ENCODE results near the gene ADGRL2. TPM values are rescaled to one million over a fixed set of nuclear protein-coding genes. Genes with fewer than 3 reads are reported as not detected.

Gene ADGRL2
- total RNA-seq, 1 donor from 2014 or later = 270 TPM

- H3K27me3 Mint-ChIP-seq (ENCODE audit: insufficient read depth, low read depth) = no peaks in the 10 kb centered on the region
- H3K27ac Mint-ChIP-seq = no peak overlapping the region
- H3K4me1 Mint-ChIP-seq = peaks cover 5% of the 10 kb centered on the region
- peaks cover 20% of the 10 kb centered on the region for H3K36me3 ChIP-seq
- H3K4me1 ChIP-seq = peaks cover 32% of the 10 kb centered on the region
- H3K27me3 ChIP-seq = no peaks in the 10 kb centered on the region
- peak overlapping the region; percentile 59 for H3K27ac ChIP-seq
- H4K20me1 ChIP-seq (ENCODE audit: low read depth) = peaks cover 93% of the 10 kb centered on the region
- H3K9me3 Mint-ChIP-seq = peaks cover 2% of the 10 kb centered on the region
- no peaks in the 10 kb centered on the region for H3K9me3 ChIP-seq (ENCODE audit: low read depth)
- no peak overlapping the region for H3K4me2 ChIP-seq
- no peak overlapping the region for H2AFZ ChIP-seq (replicated peaks)
- DNase-seq (ENCODE audit: low spot score) = no peak
- no peak overlapping the region for H3K4me3 Mint-ChIP-seq
- peaks cover 33% of the 10 kb centered on the region for H3F3A ChIP-seq (ENCODE audit: low read depth)
- H3K36me3 Mint-ChIP-seq = peaks cover 25% of the 10 kb centered on the region
- H3K9ac ChIP-seq = no peak overlapping the region
- no peak overlapping the region for H3K4me3 ChIP-seq
- peaks cover 100% of the 10 kb centered on the region for H3K79me2 ChIP-seq (ENCODE audit: low read depth)
- TF ChIP-seq EZH2phosphoT487 (IDR thresholded peaks at IDR 0.05) (no peak), CTCF (IDR thresholded peaks at IDR 0.05) (no peak)
Observed at GRCh38 chr1:81937791-81938450, 137.2 kb downstream of the ADGRL2 start.

- Histone ChIP-seq H3F3A (ENCODE audit: low read depth) (peaks cover 14% of the 10 kb centered on the region), H3K4me1 (peaks cover 43% of the 10 kb centered on the region), H2AFZ (replicated peaks) (no peak overlapping the region), H3K4me2 (peak overlapping the region; percentile 53), H3K9me3 (ENCODE audit: low read depth) (no peaks in the 10 kb centered on the region), H3K9ac (no peak overlapping the region), H3K27ac (peak overlapping the region; percentile 65), H4K20me1 (ENCODE audit: low read depth) (peaks cover 80% of the 10 kb centered on the region), H3K36me3 (peaks cover 41% of the 10 kb centered on the region), H3K27me3 (no peaks in the 10 kb centered on the region), H3K4me3 (no peak overlapping the region), H3K79me2 (ENCODE audit: low read depth) (peaks cover 100% of the 10 kb centered on the region)
- no peaks in the 10 kb centered on the region for H3K27me3 Mint-ChIP-seq (ENCODE audit: insufficient read depth, low read depth)
- H3K4me3 Mint-ChIP-seq = no peak overlapping the region
- H3K9me3 Mint-ChIP-seq = no peaks in the 10 kb centered on the region
- TF ChIP-seq CTCF (IDR thresholded peaks at IDR 0.05) = no peak
- no peak for TF ChIP-seq EZH2 (IDR thresholded peaks at IDR 0.05)
- TF ChIP-seq EZH2phosphoT487 (IDR thresholded peaks at IDR 0.05) = no peak
- peaks cover 45% of the 10 kb centered on the region for H3K36me3 Mint-ChIP-seq
- H3K4me1 Mint-ChIP-seq = peaks cover 28% of the 10 kb centered on the region
- no peak for DNase-seq (ENCODE audit: low spot score)
- H3K27ac Mint-ChIP-seq = no peak overlapping the region
Observed at GRCh38 chr1:81948495-81948894, 147.8 kb downstream of the ADGRL2 start.

DNA sequence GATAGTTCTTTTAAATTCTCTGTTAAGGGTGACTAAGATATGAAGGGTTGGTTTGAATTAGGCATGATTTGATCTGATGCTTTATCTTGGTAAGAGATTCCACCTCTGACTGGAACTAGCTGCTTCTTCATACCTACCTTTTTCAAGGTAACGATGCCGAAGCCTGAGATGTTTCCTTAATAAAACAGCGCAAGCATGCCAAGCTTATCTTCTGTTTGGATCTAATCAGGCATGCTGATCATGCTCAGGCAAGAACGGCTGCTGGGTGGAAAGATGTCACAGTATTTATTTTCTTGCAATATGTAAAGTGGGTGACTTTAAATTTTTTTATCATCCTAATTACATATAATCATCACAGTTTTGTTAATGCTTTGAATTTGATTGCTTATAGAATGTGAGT lies 148.7 kb downstream of the ADGRL2 start:
- Mint-ChIP-seq H3K4me3 (no peak overlapping the region), H3K27ac (no peak overlapping the region), H3K36me3 (peaks cover 44% of the 10 kb centered on the region), H3K27me3 (ENCODE audit: insufficient read depth, low read depth) (no peaks in the 10 kb centered on the region), H3K4me1 (peaks cover 28% of the 10 kb centered on the region), H3K9me3 (no peaks in the 10 kb centered on the region)
- peaks cover 44% of the 10 kb centered on the region for H3K36me3 ChIP-seq
- peak overlapping the region; percentile 53 for H3K4me2 ChIP-seq
- no peaks in the 10 kb centered on the region for H3K9me3 ChIP-seq (ENCODE audit: low read depth)
- peaks cover 100% of the 10 kb centered on the region for H3K79me2 ChIP-seq (ENCODE audit: low read depth)
- peaks cover 42% of the 10 kb centered on the region for H3K4me1 ChIP-seq
- no peak overlapping the region for H3K9ac ChIP-seq
- TF ChIP-seq EZH2phosphoT487 (IDR thresholded peaks at IDR 0.05) (no peak), CTCF (IDR thresholded peaks at IDR 0.05) (no peak), EZH2 (IDR thresholded peaks at IDR 0.05) (no peak)
- H2AFZ ChIP-seq (replicated peaks) = no peak overlapping the region
- peaks cover 80% of the 10 kb centered on the region for H4K20me1 ChIP-seq (ENCODE audit: low read depth)
- H3K27ac ChIP-seq = peak overlapping the region; percentile 65
- no peaks in the 10 kb centered on the region for H3K27me3 ChIP-seq
- H3K4me3 ChIP-seq = no peak overlapping the region
- H3F3A ChIP-seq (ENCODE audit: low read depth) = peaks cover 21% of the 10 kb centered on the region
- peak; percentile 24 for DNase-seq (ENCODE audit: low spot score)

Data from neural progenitor cell (in vitro differentiated cells).